Esophagus muscularis mucosa (tissue), 4 donors: ENCODE results near the gene STAMBPL1. TPM values are rescaled to one million over a fixed set of nuclear protein-coding genes. Genes with fewer than 3 reads are reported as not detected.
A peak's percentile ranks its signal among the peaks of the same experiment; 100 is the strongest.

Experiments
- DNase-seq: peaks from one replicate; pipeline ENCODE4 v3.0.0-alpha.2; 2017; ENCODE audit errors: extremely low spot score
- H3K27ac ChIP-seq, 4 donors: fragments of 200-600 bp; sonication (generic); replicated peaks in 1 of 4; 1 replicate in 3 of 4; 2 replicates in 1 of 4; pipeline ENCODE4 v1.5.1; 2016 to 2019; ENCODE audit warnings: mild to moderate bottlenecking in 1 of 4
- H3K27me3 ChIP-seq, 4 donors: fragments of 200-600 bp; sonication (generic); one replicate each; pipeline versions ENCODE4 v1.5.1 to v1.6.0; 2016 to 2019
- H3K36me3 ChIP-seq, 4 donors: fragments of 200-600 bp; sonication (generic); one replicate each; pipeline ENCODE4 v1.5.1; 2016 to 2019
- H3K4me1 ChIP-seq, 4 donors: fragments of 200-600 bp; sonication (generic); one replicate each; pipeline ENCODE4 v1.5.1; 2016 to 2019
- H3K4me3 ChIP-seq, 4 donors: fragments of 200-600 bp; sonication (generic); 1 replicate in 2 of 4; 2 replicates in 2 of 4; pipeline ENCODE4 v1.5.1; 2016 to 2019; ENCODE audit warnings: mild to moderate bottlenecking in 4 of 4, moderate library complexity in 1 of 4
- H3K9me3 ChIP-seq, 4 donors: fragments of 200-600 bp; sonication (generic); 1 replicate in 3 of 4; 2 replicates in 1 of 4; pipeline ENCODE4 v1.5.1; 2016 to 2019
- EP300 ChIP-seq: sonication (generic); formaldehyde crosslinking; IDR thresholded peaks from one replicate; pipeline ENCODE4 v1.6.1; 2017; ENCODE audit warnings: antibody characterized with exemption
- POLR2A ChIP-seq: fragments of 450-650 bp; IDR thresholded peaks from one replicate; pipeline ENCODE4 v1.6.1; 2017; ENCODE audit warnings: antibody characterized with exemption, moderate library complexity, mild to moderate bottlenecking, low read depth
- POLR2AphosphoS5 ChIP-seq, 2 donors: sonication (generic); formaldehyde crosslinking; IDR thresholded peaks; one replicate each; pipeline ENCODE4 v1.6.1; 2017; ENCODE audit warnings: antibody characterized with exemption in 2 of 2
- WGBS: methylation state at CpG from one replicate; pipeline ENCODE4 v1.1.5; 2018; 5-methylcytosine and 5-hydroxymethylcytosine counted together
- intact Hi-C: fragments of 100-400 bp; cut with DNase I; formaldehyde crosslinking; loops from one replicate; pipeline ENCODE4 v1.15.1; 2023
- total RNA-seq, 4 donors: library from RNA; depleted of rRNA; stranded (reverse); fragments of >200 nt; gene quantifications; one replicate each; pipeline versions ENCODE4 v1.1.0 to v1.2.1, GENCODE V29; 2016
- TF ChIP-seq, protein P1 (sequence below), 3 experiments: fragments of 200-600 bp in 2 of 3; fragments of 450-650 bp in 1 of 3; sonication (generic) in 2 of 3; IDR thresholded peaks; one replicate each; pipeline ENCODE4 v1.5.1; 2017 to 2019; ENCODE audit warnings: antibody characterized with exemption in 3 of 3, mild to moderate bottlenecking in 2 of 3, moderate library complexity in 1 of 3

The STAMBPL1 gene
- total RNA-seq, 4 donors from 2014 or later = 8.6 to 27.4 (median 14.7) TPM

DNA sequence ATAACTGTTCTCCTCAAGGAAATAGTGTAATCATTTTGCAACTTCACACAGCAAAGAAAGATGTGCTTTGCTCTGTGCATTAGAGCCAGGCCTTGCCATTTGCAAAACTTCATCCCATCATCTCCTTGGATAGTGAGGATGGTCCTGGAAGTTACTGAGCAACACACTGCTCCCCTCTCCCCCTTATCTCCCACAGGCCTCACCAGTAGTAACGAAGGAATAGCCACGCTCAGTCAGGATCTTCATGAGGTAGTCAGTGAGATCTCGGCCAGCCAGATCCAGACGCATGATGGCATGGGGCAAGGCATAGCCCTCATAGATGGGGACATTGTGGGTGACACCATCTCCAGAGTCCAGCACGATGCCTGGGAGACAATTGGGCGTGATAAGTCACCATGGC, 61.0 kb downstream of the STAMBPL1 start:
- DNase-seq = no peak
- H3K27me3 ChIP-seq = no peaks in the 10 kb centered on the region
- intact Hi-C loops = no loop called here
- 23% methylated on average over 6 of the region's 6 CpGs for WGBS
- H3K27ac ChIP-seq = peak overlapping the region; percentile 76 to 96 (median 92)
- H3K4me3 ChIP-seq = no peak overlapping the region
- H3K4me1 ChIP-seq = peaks cover 0 to 92% (median 86%) of the 10 kb centered on the region in 4 donors
- TF ChIP-seq POLR2AphosphoS5 (IDR thresholded peaks at IDR 0.05) (peak in 1 of 2 donors; percentile 78), POLR2A (no peak)
- no peaks in the 10 kb centered on the region for H3K9me3 ChIP-seq
- H3K36me3 ChIP-seq = peaks cover 48 to 100% (median 90%) of the 10 kb centered on the region in 4 donors

DNA sequence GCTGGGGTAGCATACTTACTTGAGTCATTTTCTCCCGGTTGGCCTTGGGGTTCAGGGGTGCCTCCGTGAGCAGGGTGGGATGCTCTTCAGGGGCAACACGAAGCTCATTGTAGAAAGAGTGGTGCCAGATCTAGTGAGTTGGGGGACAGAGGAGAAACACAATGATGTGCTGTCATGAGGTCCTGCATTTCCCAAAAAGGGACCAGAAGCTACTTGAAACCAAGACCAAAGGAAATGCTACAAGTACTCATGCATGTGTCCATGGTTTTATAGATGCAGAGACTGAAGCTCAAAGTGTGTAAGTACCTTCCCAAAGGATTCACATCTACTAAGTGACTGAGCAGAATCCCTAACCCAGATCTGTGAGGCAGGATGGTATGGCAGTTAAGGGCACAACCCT, 63.7 kb downstream of the STAMBPL1 start:
- H3K4me3 ChIP-seq = peak overlapping the region in 1 of 4 donors; percentile 3
- peaks cover 39 to 100% (median 74%) of the 10 kb centered on the region in 4 donors for H3K36me3 ChIP-seq
- DNase-seq = no peak
- no peak for TF ChIP-seq EP300
- TF ChIP-seq POLR2AphosphoS5 (IDR thresholded peaks at IDR 0.05) = peak in 1 of 2 donors; percentile 80
- 33% methylated on average over 3 of the region's 3 CpGs for WGBS
- no peaks in the 10 kb centered on the region for H3K27me3 ChIP-seq
- intact Hi-C loops = no loop called here
- peaks cover 0 to 91% (median 87%) of the 10 kb centered on the region in 4 donors for H3K4me1 ChIP-seq
- H3K27ac ChIP-seq = peak overlapping the region; percentile 76 to 96 (median 92)
- H3K9me3 ChIP-seq = no peaks in the 10 kb centered on the region

DNA sequence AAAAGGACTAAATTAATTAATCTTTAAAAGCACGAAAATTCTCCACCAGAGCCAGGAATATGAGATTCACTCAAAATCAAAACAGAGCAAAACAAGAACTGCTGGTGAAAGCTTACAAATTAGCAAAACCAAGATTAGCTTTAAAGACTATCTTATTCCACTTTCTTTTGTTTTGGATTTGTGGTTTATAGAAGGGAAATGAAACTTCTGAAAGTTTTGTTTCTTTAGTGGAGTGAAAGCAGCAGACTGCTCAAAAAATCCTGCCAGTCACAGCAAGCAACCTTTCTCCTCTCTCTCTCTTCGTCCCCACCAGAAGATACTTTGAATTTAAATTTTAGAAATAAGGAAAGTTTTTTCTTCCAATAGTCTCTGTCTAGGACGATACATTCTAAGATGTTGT, 64.8 kb downstream of the STAMBPL1 start:
- intact Hi-C loops = no loop called here
- no peak for DNase-seq
- H3K4me1 ChIP-seq = peaks cover 0 to 83% (median 81%) of the 10 kb centered on the region in 4 donors

DNA sequence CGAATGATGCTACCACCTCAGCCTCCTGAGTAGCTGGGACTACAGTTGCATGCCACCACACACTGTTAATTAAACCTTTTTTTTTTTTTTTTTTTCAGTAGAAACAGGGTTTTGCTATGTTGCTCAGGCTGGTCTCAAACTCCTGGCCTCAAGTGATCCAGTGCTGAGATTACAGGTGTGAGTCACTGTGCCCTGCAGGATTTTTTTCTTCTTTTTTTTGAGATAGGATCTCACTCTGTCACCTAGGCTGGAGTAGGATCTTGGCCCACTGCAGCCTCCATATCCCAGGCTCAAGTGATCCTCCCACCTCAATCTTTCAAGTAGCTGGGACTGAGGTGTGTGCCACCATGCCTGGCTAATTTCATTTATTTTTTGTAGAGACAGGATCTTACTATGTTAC, 66.2 kb downstream of the STAMBPL1 start:
- H3K27me3 ChIP-seq = no peaks in the 10 kb centered on the region
- DNase-seq = no peak
- H3K27ac ChIP-seq = peak overlapping the region; percentile 64 to 96 (median 92)
- intact Hi-C loops = no loop called here
- H3K4me1 ChIP-seq = peaks cover 10 to 82% (median 69%) of the 10 kb centered on the region in 4 donors
- TF ChIP-seq POLR2AphosphoS5 (IDR thresholded peaks at IDR 0.05) (peak in 1 of 2 donors; percentile 2), POLR2A (no peak)
- TF ChIP-seq, protein P1, sequence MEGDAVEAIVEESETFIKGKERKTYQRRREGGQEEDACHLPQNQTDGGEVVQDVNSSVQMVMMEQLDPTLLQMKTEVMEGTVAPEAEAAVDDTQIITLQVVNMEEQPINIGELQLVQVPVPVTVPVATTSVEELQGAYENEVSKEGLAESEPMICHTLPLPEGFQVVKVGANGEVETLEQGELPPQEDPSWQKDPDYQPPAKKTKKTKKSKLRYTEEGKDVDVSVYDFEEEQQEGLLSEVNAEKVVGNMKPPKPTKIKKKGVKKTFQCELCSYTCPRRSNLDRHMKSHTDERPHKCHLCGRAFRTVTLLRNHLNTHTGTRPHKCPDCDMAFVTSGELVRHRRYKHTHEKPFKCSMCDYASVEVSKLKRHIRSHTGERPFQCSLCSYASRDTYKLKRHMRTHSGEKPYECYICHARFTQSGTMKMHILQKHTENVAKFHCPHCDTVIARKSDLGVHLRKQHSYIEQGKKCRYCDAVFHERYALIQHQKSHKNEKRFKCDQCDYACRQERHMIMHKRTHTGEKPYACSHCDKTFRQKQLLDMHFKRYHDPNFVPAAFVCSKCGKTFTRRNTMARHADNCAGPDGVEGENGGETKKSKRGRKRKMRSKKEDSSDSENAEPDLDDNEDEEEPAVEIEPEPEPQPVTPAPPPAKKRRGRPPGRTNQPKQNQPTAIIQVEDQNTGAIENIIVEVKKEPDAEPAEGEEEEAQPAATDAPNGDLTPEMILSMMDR (IDR thresholded peaks at IDR 0.05) = no peak
- 48% methylated on average over 1 of the region's 1 CpG for WGBS
- no peaks in the 10 kb centered on the region for H3K9me3 ChIP-seq
- H3K36me3 ChIP-seq = peaks cover 17 to 78% (median 50%) of the 10 kb centered on the region in 4 donors
- H3K4me3 ChIP-seq = peak overlapping the region in 3 of 4 donors; percentile 24 to 60 (median 25)

More for the DNA sequence above, 64.8 kb downstream of the STAMBPL1 start:
- Histone ChIP-seq H3K9me3 (no peaks in the 10 kb centered on the region), H3K4me3 (peak overlapping the region in 2 of 4 donors; percentile 3 to 15), H3K27ac (peak overlapping the region; percentile 76 to 96 (median 92)), H3K36me3 (peaks cover 29 to 91% (median 64%) of the 10 kb centered on the region in 4 donors), H3K27me3 (no peaks in the 10 kb centered on the region)
- TF ChIP-seq POLR2AphosphoS5 (IDR thresholded peaks at IDR 0.05) = no peak
- TF ChIP-seq, protein P1 (IDR thresholded peaks at IDR 0.05) = no peak
- no peak for TF ChIP-seq POLR2A
- TF ChIP-seq EP300 = no peak
- WGBS = 36% methylated on average over 3 of the region's 3 CpGs

DNA sequence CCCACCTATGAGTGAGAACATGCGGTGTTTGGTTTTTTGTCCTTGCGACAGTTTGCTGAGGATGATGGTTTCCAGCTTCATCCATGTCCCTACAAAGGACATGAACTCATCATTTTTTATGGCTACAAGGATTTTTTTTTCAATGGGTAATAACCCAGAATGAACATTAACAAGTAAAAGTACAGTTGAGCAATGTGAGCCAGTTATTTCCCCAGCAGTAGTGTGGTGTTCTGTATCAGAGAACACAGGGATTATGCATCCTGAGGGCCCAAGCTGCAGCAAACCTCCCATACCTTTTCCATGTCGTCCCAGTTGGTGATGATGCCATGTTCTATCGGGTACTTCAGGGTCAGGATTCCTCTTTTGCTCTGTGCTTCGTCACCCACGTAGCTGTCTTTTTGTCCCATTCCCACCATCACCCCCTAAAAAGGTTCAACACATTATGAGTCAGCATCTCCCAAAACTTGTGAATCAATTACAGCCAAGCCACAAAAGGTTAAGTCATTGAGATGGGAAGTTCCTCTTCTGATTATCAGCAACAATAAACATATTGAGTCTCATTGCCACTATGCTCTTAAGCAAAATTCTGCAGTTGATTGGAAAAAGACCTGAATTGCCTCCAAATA, 67.0 kb downstream of the STAMBPL1 start:
- no peaks in the 10 kb centered on the region for H3K27me3 ChIP-seq
- WGBS = 54% methylated on average over 6 of the region's 6 CpGs
- H3K36me3 ChIP-seq = peaks cover 8 to 69% (median 42%) of the 10 kb centered on the region in 4 donors
- TF ChIP-seq POLR2A = no peak
- peak in 1 of 2 donors; percentile 74 for TF ChIP-seq POLR2AphosphoS5 (IDR thresholded peaks at IDR 0.05)
- TF ChIP-seq, protein P1 (IDR thresholded peaks at IDR 0.05) = no peak
- no peaks in the 10 kb centered on the region for H3K9me3 ChIP-seq
- H3K27ac ChIP-seq = peak overlapping the region; percentile 91 to 96 (median 94)
- H3K4me1 ChIP-seq = peaks cover 11 to 81% (median 60%) of the 10 kb centered on the region in 4 donors
- DNase-seq = no peak
- intact Hi-C loops = no loop called here
- H3K4me3 ChIP-seq = peak overlapping the region; percentile 54 to 70 (median 64)
